Measurements from ENCODE around the gene STAT5B.
"Not testable (repeated sequence)": the region's sequence is repeated elsewhere in the genome, so short reads cannot be mapped to it uniquely, and the experiment has no call there.

The STAT5B gene

GRCh38 chr17:42236760-42237159, 39.4 kb downstream of the STAT5B start:
- no peak for FAIRE-seq
- DNase-seq (ENCODE audit: insufficient read length) = no peak
- TF ChIP-seq POLR2A (IDR thresholded peaks at IDR 0.05; ENCODE audit: low read depth, low read length) (no peak), POLR2AphosphoS5 (IDR thresholded peaks at IDR 0.05; ENCODE audit: low read depth, low read length) (no peak), TAF1 (IDR thresholded peaks at IDR 0.05; ENCODE audit: borderline replicate concordance, low read depth, low read length) (no peak)

DNA sequence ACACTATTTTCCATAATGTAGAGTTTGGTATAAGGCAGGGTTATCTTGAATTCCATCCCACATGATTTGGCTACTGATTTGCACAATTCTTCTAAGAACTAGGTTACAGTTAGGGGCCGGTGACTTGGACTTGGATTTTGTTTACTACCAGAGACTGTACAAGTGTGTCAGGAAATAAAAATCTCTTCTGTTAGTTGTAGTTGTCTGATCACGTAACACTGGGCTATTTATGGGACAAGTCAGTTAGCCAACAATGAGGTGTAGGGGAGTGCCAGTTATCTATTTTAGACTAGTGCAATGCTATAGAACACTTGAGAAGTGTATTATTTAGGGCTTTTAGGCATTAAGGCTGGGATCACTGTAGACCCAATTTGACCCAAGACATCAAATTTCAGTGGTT, 42.2 kb downstream of the STAT5B start:
- no peak for DNase-seq (ENCODE audit: insufficient read length)
- FAIRE-seq = no peak

DNA sequence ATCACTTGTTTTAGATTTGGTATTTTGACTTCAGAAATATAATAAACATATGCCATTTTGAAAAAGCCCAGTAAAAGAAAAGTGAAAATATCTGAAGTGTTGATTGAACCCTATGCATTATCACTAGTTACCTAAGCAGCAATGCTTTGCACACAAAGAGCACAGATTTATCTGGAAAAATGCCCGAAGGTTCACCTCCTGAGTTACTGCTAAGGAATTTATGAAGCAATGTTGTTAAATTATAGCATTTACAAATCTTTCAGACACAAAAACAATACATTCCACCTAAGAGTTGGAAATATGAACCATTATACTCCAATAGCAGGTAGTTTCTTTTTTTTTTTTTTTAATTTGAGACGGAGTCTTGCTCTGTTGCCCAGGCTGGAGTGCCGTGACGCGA, 43.0 kb downstream of the STAT5B start:
- TF ChIP-seq TAF1 (IDR thresholded peaks at IDR 0.05; ENCODE audit: borderline replicate concordance, low read depth, low read length) (no peak), POLR2AphosphoS5 (IDR thresholded peaks at IDR 0.05; ENCODE audit: low read depth, low read length) (no peak), POLR2A (IDR thresholded peaks at IDR 0.05; ENCODE audit: low read depth, low read length) (no peak)
- DNase-seq (ENCODE audit: insufficient read length) (no peak), FAIRE-seq (no peak)

More for the DNA sequence above, 42.2 kb downstream of the STAT5B start:
- no peak for TF ChIP-seq POLR2AphosphoS5 (IDR thresholded peaks at IDR 0.05; ENCODE audit: low read depth, low read length)
- TF ChIP-seq POLR2A (IDR thresholded peaks at IDR 0.05; ENCODE audit: low read depth, low read length) = no peak
- no peak for TF ChIP-seq TAF1 (IDR thresholded peaks at IDR 0.05; ENCODE audit: borderline replicate concordance, low read depth, low read length)

- DNase-seq (ENCODE audit: insufficient read length) = no peak
- TF ChIP-seq POLR2A (IDR thresholded peaks at IDR 0.05; ENCODE audit: low read depth, low read length) (no peak), POLR2AphosphoS5 (IDR thresholded peaks at IDR 0.05; ENCODE audit: low read depth, low read length) (no peak), TAF1 (IDR thresholded peaks at IDR 0.05; ENCODE audit: borderline replicate concordance, low read depth, low read length) (no peak)
- FAIRE-seq = no peak
Measured at GRCh38 chr17:42230225-42230624, 46.0 kb downstream of the STAT5B start.

DNA sequence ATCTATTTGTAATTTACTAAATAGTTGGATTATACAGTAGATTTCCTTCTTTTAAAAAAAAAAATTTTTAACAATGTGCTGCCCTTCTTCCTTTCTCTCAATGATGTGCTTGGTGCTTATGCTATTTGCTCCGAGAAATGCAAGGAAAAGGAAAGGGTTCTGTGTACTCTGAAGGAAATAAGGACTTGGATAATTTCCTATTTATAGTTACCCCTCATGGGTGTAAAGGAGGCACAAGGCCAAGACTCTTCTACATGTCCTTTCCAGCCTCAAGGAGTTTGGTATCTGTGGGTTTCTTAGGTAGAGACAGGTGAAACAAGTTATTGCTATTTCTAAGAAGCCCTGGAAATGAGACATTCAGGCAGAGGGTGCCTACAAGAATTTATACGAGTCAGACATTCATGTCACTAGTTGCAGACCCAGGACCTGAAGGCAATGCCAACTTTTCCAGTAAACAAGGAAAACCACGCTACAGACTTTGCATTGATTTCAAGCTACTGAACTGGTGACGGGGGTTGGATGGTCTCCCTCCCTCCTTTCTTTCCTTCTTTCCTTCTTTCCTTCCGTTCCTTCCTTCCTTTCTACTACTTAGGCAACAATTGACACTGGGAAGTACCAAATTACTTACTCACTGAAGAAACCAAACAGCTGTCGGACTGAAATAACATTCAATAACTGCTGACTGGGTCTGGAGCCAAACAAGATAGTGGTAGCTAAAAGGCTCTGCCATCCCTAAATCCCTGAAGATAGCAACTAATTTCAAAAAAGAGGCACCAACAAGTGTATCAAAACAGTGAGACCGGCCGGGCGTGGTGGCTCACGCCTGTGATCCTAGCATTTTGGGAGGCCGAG, 48.1 kb downstream of the STAT5B start:
- DNase-seq (ENCODE audit: insufficient read length) (no peak), FAIRE-seq (no peak)
- TF ChIP-seq TAF1 (IDR thresholded peaks at IDR 0.05; ENCODE audit: borderline replicate concordance, low read depth, low read length) (no peak), POLR2AphosphoS5 (IDR thresholded peaks at IDR 0.05; ENCODE audit: low read depth, low read length) (no peak), POLR2A (IDR thresholded peaks at IDR 0.05; ENCODE audit: low read depth, low read length) (no peak)

DNA sequence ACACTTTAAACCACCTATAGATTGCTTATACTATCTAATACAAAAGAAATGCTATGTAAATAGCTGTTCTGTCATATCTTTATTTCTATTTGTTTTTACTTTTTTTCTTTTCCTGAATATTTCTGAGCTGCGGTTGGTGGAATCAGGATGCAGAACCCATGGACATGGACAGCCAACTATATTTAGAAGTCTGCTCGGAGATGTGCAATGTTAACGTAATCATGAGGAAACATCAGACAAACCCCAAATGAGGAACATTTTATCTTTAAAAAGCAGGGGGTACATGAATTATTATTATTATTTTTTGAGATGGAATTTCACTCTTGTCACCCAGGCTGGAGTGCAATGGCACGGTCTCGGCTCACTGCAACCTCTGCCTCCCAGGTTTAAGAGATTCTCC, 50.5 kb downstream of the STAT5B start:
- TF ChIP-seq POLR2AphosphoS5 (IDR thresholded peaks at IDR 0.05; ENCODE audit: low read depth, low read length) = no peak
- no peak for TF ChIP-seq POLR2A (IDR thresholded peaks at IDR 0.05; ENCODE audit: low read depth, low read length)
- TF ChIP-seq TAF1 (IDR thresholded peaks at IDR 0.05; ENCODE audit: borderline replicate concordance, low read depth, low read length) = no peak
- no peak for DNase-seq (ENCODE audit: insufficient read length)
- no peak for FAIRE-seq

GRCh38 chr17:42224651-42225050, 51.5 kb downstream of the STAT5B start:
- no peak for DNase-seq (ENCODE audit: insufficient read length)
- FAIRE-seq = no peak
- no peak for TF ChIP-seq TAF1 (IDR thresholded peaks at IDR 0.05; ENCODE audit: borderline replicate concordance, low read depth, low read length)
- no peak for TF ChIP-seq POLR2AphosphoS5 (IDR thresholded peaks at IDR 0.05; ENCODE audit: low read depth, low read length)
- TF ChIP-seq POLR2A (IDR thresholded peaks at IDR 0.05; ENCODE audit: low read depth, low read length) = no peak

GRCh38 chr17:42221886-42222745, 54.1 kb downstream of the STAT5B start:
- FAIRE-seq = peak; percentile 60
- peak; percentile 51 for DNase-seq (ENCODE audit: insufficient read length)
- TF ChIP-seq POLR2AphosphoS5 (IDR thresholded peaks at IDR 0.05; ENCODE audit: low read depth, low read length) (no peak), POLR2A (IDR thresholded peaks at IDR 0.05; ENCODE audit: low read depth, low read length) (no peak), TAF1 (IDR thresholded peaks at IDR 0.05; ENCODE audit: borderline replicate concordance, low read depth, low read length) (no peak)

GRCh38 chr17:42219280-42219679, 56.9 kb downstream of the STAT5B start:
- not testable (repeated sequence) for FAIRE-seq; DNase-seq (ENCODE audit: insufficient read length)

DNA sequence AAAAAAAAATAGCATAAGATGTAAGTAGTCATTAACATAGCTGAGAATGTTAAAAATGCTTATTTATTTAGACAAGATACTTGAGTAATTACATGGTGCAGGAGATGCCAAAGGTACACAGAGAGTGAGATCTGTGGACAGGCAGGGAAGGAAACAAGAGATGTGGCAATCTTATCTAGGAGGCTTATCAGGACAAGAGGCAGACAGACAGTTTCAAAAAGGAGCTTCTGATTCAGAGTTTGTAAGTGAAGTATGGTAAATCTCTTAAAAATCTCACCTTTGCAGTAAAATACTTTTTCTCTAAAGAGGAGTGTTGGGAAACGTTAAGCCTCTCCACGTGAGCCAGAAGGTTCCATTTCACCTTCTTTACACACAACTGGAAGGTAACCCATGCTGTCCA, 62.0 kb downstream of the STAT5B start:
- DNase-seq (ENCODE audit: insufficient read length) (no peak), FAIRE-seq (no peak)
- TF ChIP-seq POLR2AphosphoS5 (IDR thresholded peaks at IDR 0.05; ENCODE audit: low read depth, low read length) = no peak
- no peak for TF ChIP-seq POLR2A (IDR thresholded peaks at IDR 0.05; ENCODE audit: low read depth, low read length)
- no peak for TF ChIP-seq TAF1 (IDR thresholded peaks at IDR 0.05; ENCODE audit: borderline replicate concordance, low read depth, low read length)

DNA sequence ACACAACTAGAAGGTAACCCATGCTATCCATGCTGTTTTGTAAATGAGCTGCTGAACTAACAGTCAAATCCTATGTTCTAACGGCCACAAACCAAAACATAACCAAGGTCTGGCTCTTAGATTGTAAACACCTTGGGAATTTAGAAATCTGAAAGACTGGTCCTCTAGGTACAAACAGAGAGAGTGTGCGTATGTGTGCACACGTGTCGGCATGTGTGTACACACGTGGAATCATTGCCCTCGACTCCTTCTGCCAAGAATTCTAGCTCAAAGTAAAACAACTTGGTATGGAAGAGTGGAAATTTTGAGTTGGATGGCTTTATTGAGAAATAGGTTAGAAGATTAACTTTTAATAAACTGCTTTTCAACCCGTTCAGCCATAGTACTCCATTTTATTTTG, 63.8 kb downstream of the STAT5B start:
- no peak for TF ChIP-seq TAF1 (IDR thresholded peaks at IDR 0.05; ENCODE audit: borderline replicate concordance, low read depth, low read length)
- TF ChIP-seq POLR2A (IDR thresholded peaks at IDR 0.05; ENCODE audit: low read depth, low read length) = no peak
- no peak for TF ChIP-seq POLR2AphosphoS5 (IDR thresholded peaks at IDR 0.05; ENCODE audit: low read depth, low read length)
- FAIRE-seq = no peak
- DNase-seq (ENCODE audit: insufficient read length) = no peak

GRCh38 chr17:42211921-42212341, 64.3 kb downstream of the STAT5B start:
- FAIRE-seq; DNase-seq (ENCODE audit: insufficient read length): not testable (repeated sequence)

Data from GM12892 (cell line).